Measurements from ENCODE around the gene WDR76.

Gene WDR76

GRCh38 chr15:43792761-43793476 is 33.9 kb upstream of the WDR76 start:
- ChIA-PET POLR2A (interaction anchor here (0.9 to 1.6 kb wide), 2 partner anchors 16 to 22 kb away, joined by 4 to 5 read pairs; partner anchors contain the start of gene ELL3), CTCF (interaction anchor here (0.6 to 6.3 kb wide), 5 partner anchors 9 to 1143 kb away, joined by 3 to 37 read pairs (median 5); partner anchors contain the start of gene ELL3)
- H3K27me3 ChIP-seq (replicated peaks in 2 of 5; ENCODE audit: control insufficient read depth in 4 of 5, insufficient read depth in 5 of 5, low read length in 4 of 5), result no peaks in the 10 kb centered on the region
- H3K27ac ChIP-seq (ENCODE audit: insufficient read depth in 1 of 2, low read depth in 1 of 2, low read length in 2 of 2, poor library complexity in 1 of 2, severe bottlenecking in 2 of 2), result peak overlapping the region; percentile 97 to 99
- H3K36me3 ChIP-seq (ENCODE audit: control insufficient read depth in 4 of 4, insufficient read depth in 4 of 4, low read length in 3 of 4), result peaks cover 12 to 46% (median 40%) of the 10 kb centered on the region in 4 experiments
- H3K9me3 ChIP-seq (ENCODE audit: control extremely low read depth in 1 of 5, control insufficient read depth in 4 of 5, insufficient read depth in 2 of 5, low read depth in 1 of 5, low read length in 4 of 5), result no peaks in the 10 kb centered on the region
- DNase-seq, result no peak
- peaks cover 3 to 26% (median 13%) of the 10 kb centered on the region in 4 experiments for H3K4me1 ChIP-seq (ENCODE audit: control extremely low read depth in 1 of 4, control insufficient read depth in 4 of 4, insufficient read depth in 4 of 4, low read length in 3 of 4)
- H3K4me3 ChIP-seq (ENCODE audit: control insufficient read depth in 1 of 7, extremely low read depth in 1 of 7, insufficient read depth in 4 of 7, low read depth in 2 of 7, low read length in 6 of 7), result peak overlapping the region; percentile 78 to 100 (median 98)
- WGBS (ENCODE audit: insufficient coverage), result 7% methylated on average over 32 of the region's 33 CpGs

- DNase-seq, result no peak
- peak overlapping the region in 1 of 2 experiments; percentile 12 for H3K27ac ChIP-seq (ENCODE audit: insufficient read depth in 1 of 2, low read depth in 1 of 2, low read length in 2 of 2, poor library complexity in 1 of 2, severe bottlenecking in 2 of 2)
- ChIA-PET POLR2A (interaction anchor here (0.9 kb wide), 1 partner anchor 17 kb away, joined by 5 read pairs; no protein-coding TSS in a partner anchor), CTCF (interaction anchor here (0.6 to 6.3 kb wide), 5 partner anchors 9 to 1144 kb away, joined by 3 to 37 read pairs (median 5); partner anchors contain the start of gene ELL3)
- H3K4me1 ChIP-seq (ENCODE audit: control extremely low read depth in 1 of 4, control insufficient read depth in 4 of 4, insufficient read depth in 4 of 4, low read length in 3 of 4), result peaks cover 3 to 26% (median 13%) of the 10 kb centered on the region in 4 experiments
- peaks cover 13 to 50% (median 42%) of the 10 kb centered on the region in 4 experiments for H3K36me3 ChIP-seq (ENCODE audit: control insufficient read depth in 4 of 4, insufficient read depth in 4 of 4, low read length in 3 of 4)
- H3K4me3 ChIP-seq (ENCODE audit: control insufficient read depth in 1 of 7, extremely low read depth in 1 of 7, insufficient read depth in 4 of 7, low read depth in 2 of 7, low read length in 6 of 7), result peak overlapping the region in 6 of 7 experiments; percentile 96 to 100 (median 98)
- H3K27me3 ChIP-seq (replicated peaks in 2 of 5; ENCODE audit: control insufficient read depth in 4 of 5, insufficient read depth in 5 of 5, low read length in 4 of 5), result no peaks in the 10 kb centered on the region
- 91% methylated on average over 10 of the region's 10 CpGs for WGBS (ENCODE audit: insufficient coverage)
- no peaks in the 10 kb centered on the region for H3K9me3 ChIP-seq (ENCODE audit: control extremely low read depth in 1 of 5, control insufficient read depth in 4 of 5, insufficient read depth in 2 of 5, low read depth in 1 of 5, low read length in 4 of 5)
Observed at GRCh38 chr15:43793647-43794046, 33.2 kb upstream of the WDR76 start.

GRCh38 chr15:43794269-43795037 is 32.3 kb upstream of the WDR76 start:
- Histone ChIP-seq H3K36me3 (ENCODE audit: control insufficient read depth in 4 of 4, insufficient read depth in 4 of 4, low read length in 3 of 4) (peaks cover 17 to 58% (median 48%) of the 10 kb centered on the region in 4 experiments), H3K27me3 (replicated peaks in 2 of 5; ENCODE audit: control insufficient read depth in 4 of 5, insufficient read depth in 5 of 5, low read length in 4 of 5) (no peaks in the 10 kb centered on the region), H3K4me3 (ENCODE audit: control insufficient read depth in 1 of 7, extremely low read depth in 1 of 7, insufficient read depth in 4 of 7, low read depth in 2 of 7, low read length in 6 of 7) (peak overlapping the region in 1 of 7 experiments; percentile 99), H3K4me1 (ENCODE audit: control extremely low read depth in 1 of 4, control insufficient read depth in 4 of 4, insufficient read depth in 4 of 4, low read length in 3 of 4) (peaks cover 3 to 26% (median 14%) of the 10 kb centered on the region in 4 experiments), H3K9me3 (ENCODE audit: control extremely low read depth in 1 of 5, control insufficient read depth in 4 of 5, insufficient read depth in 2 of 5, low read depth in 1 of 5, low read length in 4 of 5) (no peaks in the 10 kb centered on the region), H3K27ac (ENCODE audit: insufficient read depth in 1 of 2, low read depth in 1 of 2, low read length in 2 of 2, poor library complexity in 1 of 2, severe bottlenecking in 2 of 2) (no peak overlapping the region)
- 98% methylated on average over 8 of the region's 9 CpGs for WGBS (ENCODE audit: insufficient coverage)
- ChIA-PET POLR2A (interaction anchor here (0.9 to 1.3 kb wide), 2 partner anchors 16 to 30 kb away, joined by 3 to 5 read pairs; partner anchors contain the start of gene MFAP1), CTCF (interaction anchor here (1.3 to 6.3 kb wide), 3 partner anchors 10 to 17 kb away, joined by 5 to 37 read pairs (median 6); partner anchors contain the start of gene ELL3)
- no peak for DNase-seq

GRCh38 chr15:43795197-43795596 is 31.6 kb upstream of the WDR76 start:
- Histone ChIP-seq H3K36me3 (ENCODE audit: control insufficient read depth in 4 of 4, insufficient read depth in 4 of 4, low read length in 3 of 4) (peaks cover 17 to 64% (median 54%) of the 10 kb centered on the region in 4 experiments), H3K27me3 (replicated peaks in 2 of 5; ENCODE audit: control insufficient read depth in 4 of 5, insufficient read depth in 5 of 5, low read length in 4 of 5) (no peaks in the 10 kb centered on the region), H3K27ac (ENCODE audit: insufficient read depth in 1 of 2, low read depth in 1 of 2, low read length in 2 of 2, poor library complexity in 1 of 2, severe bottlenecking in 2 of 2) (no peak overlapping the region), H3K4me1 (ENCODE audit: control extremely low read depth in 1 of 4, control insufficient read depth in 4 of 4, insufficient read depth in 4 of 4, low read length in 3 of 4) (peaks cover 3 to 30% (median 19%) of the 10 kb centered on the region in 4 experiments), H3K4me3 (ENCODE audit: control insufficient read depth in 1 of 7, extremely low read depth in 1 of 7, insufficient read depth in 4 of 7, low read depth in 2 of 7, low read length in 6 of 7) (no peak overlapping the region), H3K9me3 (ENCODE audit: control extremely low read depth in 1 of 5, control insufficient read depth in 4 of 5, insufficient read depth in 2 of 5, low read depth in 1 of 5, low read length in 4 of 5) (no peaks in the 10 kb centered on the region)
- 100% methylated on average over 1 of the region's 2 CpGs for WGBS (ENCODE audit: insufficient coverage)
- ChIA-PET CTCF (interaction anchor here (1.3 to 1.7 kb wide), 3 partner anchors 9 to 18 kb away, joined by 5 to 6 read pairs (median 6); partner anchors contain the start of gene ELL3), POLR2A (interaction anchor here (1.3 kb wide), 1 partner anchor 29 kb away, joined by 3 read pairs; the partner anchor contains the start of gene MFAP1)
- no peak for DNase-seq

GRCh38 chr15:43795997-43796396 is 30.8 kb upstream of the WDR76 start:
- POLR2A ChIA-PET, result interaction anchor here (1.3 kb wide), 1 partner anchor 28 kb away, joined by 3 read pairs; the partner anchor contains the start of gene MFAP1
- Histone ChIP-seq H3K27ac (ENCODE audit: insufficient read depth in 1 of 2, low read depth in 1 of 2, low read length in 2 of 2, poor library complexity in 1 of 2, severe bottlenecking in 2 of 2) (peak overlapping the region in 1 of 2 experiments; percentile 9), H3K9me3 (ENCODE audit: control extremely low read depth in 1 of 5, control insufficient read depth in 4 of 5, insufficient read depth in 2 of 5, low read depth in 1 of 5, low read length in 4 of 5) (no peaks in the 10 kb centered on the region), H3K27me3 (replicated peaks in 2 of 5; ENCODE audit: control insufficient read depth in 4 of 5, insufficient read depth in 5 of 5, low read length in 4 of 5) (no peaks in the 10 kb centered on the region), H3K4me1 (ENCODE audit: control extremely low read depth in 1 of 4, control insufficient read depth in 4 of 4, insufficient read depth in 4 of 4, low read length in 3 of 4) (peaks cover 5 to 34% (median 21%) of the 10 kb centered on the region in 4 experiments), H3K4me3 (ENCODE audit: control insufficient read depth in 1 of 7, extremely low read depth in 1 of 7, insufficient read depth in 4 of 7, low read depth in 2 of 7, low read length in 6 of 7) (no peak overlapping the region), H3K36me3 (ENCODE audit: control insufficient read depth in 4 of 4, insufficient read depth in 4 of 4, low read length in 3 of 4) (peaks cover 17 to 64% (median 54%) of the 10 kb centered on the region in 4 experiments)
- DNase-seq, result no peak
- CTCF ChIA-PET, result interaction anchor here (0.7 to 1.7 kb wide), 4 partner anchors 9 to 29 kb away, joined by 3 to 6 read pairs (median 5); partner anchors contain the start of genes ELL3 and MFAP1

- ChIA-PET CTCF (interaction anchor here (0.7 to 1.6 kb wide), 4 partner anchors 12 to 28 kb away, joined by 3 to 6 read pairs (median 4); partner anchors contain the start of genes ELL3 and MFAP1), POLR2A (no interaction called here)
- WGBS (ENCODE audit: insufficient coverage), result 100% methylated on average over 2 of the region's 3 CpGs
- H3K4me3 ChIP-seq (ENCODE audit: control insufficient read depth in 1 of 7, extremely low read depth in 1 of 7, insufficient read depth in 4 of 7, low read depth in 2 of 7, low read length in 6 of 7), result no peak overlapping the region
- H3K27me3 ChIP-seq (replicated peaks in 2 of 5; ENCODE audit: control insufficient read depth in 4 of 5, insufficient read depth in 5 of 5, low read length in 4 of 5), result no peaks in the 10 kb centered on the region
- peak overlapping the region in 1 of 2 experiments; percentile 9 for H3K27ac ChIP-seq (ENCODE audit: insufficient read depth in 1 of 2, low read depth in 1 of 2, low read length in 2 of 2, poor library complexity in 1 of 2, severe bottlenecking in 2 of 2)
- peaks cover 11 to 37% (median 25%) of the 10 kb centered on the region in 4 experiments for H3K4me1 ChIP-seq (ENCODE audit: control extremely low read depth in 1 of 4, control insufficient read depth in 4 of 4, insufficient read depth in 4 of 4, low read length in 3 of 4)
- H3K9me3 ChIP-seq (ENCODE audit: control extremely low read depth in 1 of 5, control insufficient read depth in 4 of 5, insufficient read depth in 2 of 5, low read depth in 1 of 5, low read length in 4 of 5), result no peaks in the 10 kb centered on the region
- no peak for DNase-seq
- peaks cover 17 to 67% (median 54%) of the 10 kb centered on the region in 4 experiments for H3K36me3 ChIP-seq (ENCODE audit: control insufficient read depth in 4 of 4, insufficient read depth in 4 of 4, low read length in 3 of 4)
Observed at GRCh38 chr15:43796566-43796965, 30.2 kb upstream of the WDR76 start.

Measured in common myeloid progenitor, CD34-positive (primary cell).